Breast epithelium (tissue), 3 donors: ENCODE measurements around the gene CTIF.

Experiments used
- CTCF ChIP-seq, 3 donors: fragments of 450-650 bp; IDR thresholded peaks; one replicate each; pipeline ENCODE4 v1.5.1; 2016 to 2017; ENCODE audit warnings: antibody characterized with exemption in 3 of 3, mild to moderate bottlenecking in 3 of 3, moderate library complexity in 3 of 3
- POLR2AphosphoS5 ChIP-seq, 3 donors: sonication (generic); formaldehyde crosslinking; IDR thresholded peaks; one replicate each; pipeline ENCODE4 v1.6.1; 2017; ENCODE audit warnings: antibody characterized with exemption in 3 of 3

DNA sequence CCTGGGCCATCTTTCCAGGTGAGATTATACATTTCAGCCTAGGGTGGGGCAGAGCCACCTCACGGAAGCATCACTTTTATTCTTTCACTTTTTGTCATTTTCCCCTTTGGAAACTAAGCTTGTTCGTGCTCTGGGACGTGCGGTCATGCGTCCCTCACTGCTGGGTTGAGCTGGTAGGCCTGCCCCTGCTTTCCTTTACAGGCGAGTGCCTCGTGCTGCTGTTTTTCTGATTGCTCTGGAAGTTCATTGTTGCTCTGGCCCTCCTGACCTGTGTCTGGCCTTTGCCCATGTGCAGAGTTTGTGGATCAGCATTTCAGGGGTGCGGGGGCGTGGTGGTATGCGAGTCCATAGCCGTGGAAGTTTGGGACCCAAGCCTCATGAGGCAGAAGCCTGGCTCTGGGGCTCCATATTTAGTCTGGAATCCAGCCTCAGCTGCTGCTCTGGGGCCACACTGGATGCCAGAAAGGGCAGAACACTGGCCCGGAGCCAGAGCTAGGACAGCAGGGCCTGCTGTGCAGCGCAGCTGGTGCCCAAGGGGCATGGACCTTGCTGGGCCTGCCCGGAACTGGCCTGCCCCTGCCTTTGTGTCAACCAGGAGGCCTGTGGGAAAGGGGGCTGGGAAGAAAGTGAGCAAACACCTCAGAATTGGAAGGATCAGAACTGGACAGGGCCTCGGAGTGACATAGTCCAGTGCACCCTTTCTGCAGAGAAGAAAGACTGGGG is 51.1 kb downstream of the CTIF start:
- TF ChIP-seq CTCF (IDR thresholded peaks at IDR 0.05) (no peak), POLR2AphosphoS5 (IDR thresholded peaks at IDR 0.05) (no peak)
